BLaER1 treated with 17β-estradiol and CSF1 and Interleukin-3, amounts not matched to agents 10 nM and 100 nM (cell line): Measurements from ENCODE around the gene L3MBTL1.

Source experiments
- H3K27ac ChIP-seq, 11 experiments: shearing (Covaris generic); formaldehyde crosslinking; 2 replicates each; pipeline ENCODE4 v1.8.1; 2022
- H3K27me3 ChIP-seq, 11 experiments: shearing (Covaris generic); formaldehyde crosslinking; 2 replicates each; pipeline ENCODE4 v1.8.1; 2022
- H3K36me3 ChIP-seq, 11 experiments: shearing (Covaris generic); formaldehyde crosslinking; 2 replicates each; pipeline ENCODE4 v1.8.1; 2022
- H3K4me1 ChIP-seq, 10 experiments: shearing (Covaris generic); formaldehyde crosslinking; 2 replicates each; pipeline ENCODE4 v1.8.1; 2022
- H3K4me2 ChIP-seq, 11 experiments: shearing (Covaris generic); formaldehyde crosslinking; 2 replicates each; pipeline ENCODE4 v1.8.1; 2022
- H3K4me3 ChIP-seq, 10 experiments: shearing (Covaris generic); formaldehyde crosslinking; 2 replicates each; pipeline ENCODE4 v1.8.1; 2022
- H3K9ac ChIP-seq, 11 experiments: shearing (Covaris generic); formaldehyde crosslinking; 2 replicates each; pipeline ENCODE4 v1.8.1; 2022
- H3K9me3 ChIP-seq, 11 experiments: shearing (Covaris generic); formaldehyde crosslinking; replicated peaks in 1 of 11; 2 replicates each; pipeline ENCODE4 v1.8.1; 2022
- H4K20me1 ChIP-seq, 11 experiments: shearing (Covaris generic); formaldehyde crosslinking; 2 replicates each; pipeline ENCODE4 v1.8.1; 2022
- Cebpa-rat ChIP-seq, 11 experiments: shearing (Covaris generic); IDR thresholded peaks; 2 replicates each; pipeline ENCODE4 v1.8.1; 2022

The L3MBTL1 gene

GRCh38 chr20:43462660-43463526 is 44.6 kb upstream of the L3MBTL1 start:
- Histone ChIP-seq H4K20me1 (peaks cover 91 to 100% (median 95%) of the 10 kb centered on the region in 11 experiments), H3K4me2 (0 out of 22 replicates have a peak overlapping the region, but pooled peaks of 1 of the 11 experiments have one; percentile 2)
- TF ChIP-seq Cebpa-rat (IDR thresholded peaks at IDR 0.05) = no peak

GRCh38 chr20:43463527-43464218 is 43.8 kb upstream of the L3MBTL1 start:
- H3K9ac ChIP-seq = no peak overlapping the region
- TF ChIP-seq Cebpa-rat (IDR thresholded peaks at IDR 0.05) = no peak
- H3K4me2 ChIP-seq = no peak overlapping the region
- no peak overlapping the region for H3K4me3 ChIP-seq
- H3K4me1 ChIP-seq = peaks cover 16 to 40% (median 22%) of the 10 kb centered on the region in 10 experiments; a peak in 19 of 20 replicates
- no peaks in the 10 kb centered on the region for H3K27me3 ChIP-seq
- H4K20me1 ChIP-seq = peaks cover 93 to 100% (median 99%) of the 10 kb centered on the region in 11 experiments
- no peak overlapping the region for H3K27ac ChIP-seq
- no peaks in the 10 kb centered on the region for H3K9me3 ChIP-seq
- peaks cover 90 to 100% (median 98%) of the 10 kb centered on the region in 11 experiments for H3K36me3 ChIP-seq

More at GRCh38 chr20:43462660-43463526, 44.6 kb upstream of the L3MBTL1 start:
- Histone ChIP-seq H3K9ac (no peak overlapping the region), H3K4me1 (peaks cover 15 to 36% (median 21%) of the 10 kb centered on the region in 10 experiments; a peak in 19 of 20 replicates), H3K9me3 (no peaks in the 10 kb centered on the region), H3K36me3 (peaks cover 84 to 92% (median 90%) of the 10 kb centered on the region in 11 experiments), H3K27ac (no peak overlapping the region), H3K27me3 (no peaks in the 10 kb centered on the region), H3K4me3 (no peak overlapping the region)

GRCh38 chr20:43464219-43464790 is 43.2 kb upstream of the L3MBTL1 start:
- H3K4me2 ChIP-seq = no peak overlapping the region
- no peak for TF ChIP-seq Cebpa-rat (IDR thresholded peaks at IDR 0.05)
- no peak overlapping the region for H3K4me3 ChIP-seq
- no peaks in the 10 kb centered on the region for H3K27me3 ChIP-seq
- no peak overlapping the region; a peak in 1 of 22 replicates for H3K27ac ChIP-seq
- no peak overlapping the region for H3K9ac ChIP-seq
- peaks cover 91 to 100% (median 100%) of the 10 kb centered on the region in 11 experiments for H3K36me3 ChIP-seq
- H3K4me1 ChIP-seq = peaks cover 12 to 42% (median 18%) of the 10 kb centered on the region in 10 experiments
- no peaks in the 10 kb centered on the region for H3K9me3 ChIP-seq
- peaks cover 92 to 100% (median 100%) of the 10 kb centered on the region in 11 experiments for H4K20me1 ChIP-seq

- H3K4me2 ChIP-seq = no peak overlapping the region
- H4K20me1 ChIP-seq = peaks cover 79 to 100% (median 98%) of the 10 kb centered on the region in 11 experiments
- no peak overlapping the region for H3K9ac ChIP-seq
- H3K4me1 ChIP-seq = peaks cover 4 to 42% (median 15%) of the 10 kb centered on the region in 10 experiments; a peak in 13 of 20 replicates
- no peaks in the 10 kb centered on the region for H3K27me3 ChIP-seq
- TF ChIP-seq Cebpa-rat (IDR thresholded peaks at IDR 0.05) = no peak
- H3K4me3 ChIP-seq = no peak overlapping the region
- H3K9me3 ChIP-seq = no peaks in the 10 kb centered on the region
- H3K27ac ChIP-seq = no peak overlapping the region
- peaks cover 83 to 96% (median 90%) of the 10 kb centered on the region in 11 experiments for H3K36me3 ChIP-seq
Observed at GRCh38 chr20:43465625-43465943, 41.9 kb upstream of the L3MBTL1 start.

GRCh38 chr20:43467589-43467988 is 39.9 kb upstream of the L3MBTL1 start:
- peaks cover 63 to 90% (median 70%) of the 10 kb centered on the region in 11 experiments for H3K36me3 ChIP-seq

GRCh38 chr20:43472671-43473380 is 34.7 kb upstream of the L3MBTL1 start:
- Histone ChIP-seq H3K4me2 (no peak overlapping the region), H3K4me1 (peaks cover 0 to 36% (median 22%) of the 10 kb centered on the region in 10 experiments; a peak in 12 of 20 replicates), H3K27me3 (no peaks in the 10 kb centered on the region), H3K27ac (no peak overlapping the region), H3K36me3 (peaks cover 14 to 40% (median 19%) of the 10 kb centered on the region in 11 experiments), H4K20me1 (peaks cover 13 to 53% (median 43%) of the 10 kb centered on the region in 11 experiments; a peak in 20 of 22 replicates), H3K9ac (no peak overlapping the region), H3K4me3 (no peak overlapping the region), H3K9me3 (no peaks in the 10 kb centered on the region)
- TF ChIP-seq Cebpa-rat (IDR thresholded peaks at IDR 0.05) = no peak

More at GRCh38 chr20:43467589-43467988, 39.9 kb upstream of the L3MBTL1 start:
- Histone ChIP-seq H3K4me2 (no peak overlapping the region), H3K4me1 (peaks cover 0 to 33% (median 13%) of the 10 kb centered on the region in 10 experiments; a peak in 11 of 20 replicates), H3K27ac (no peak overlapping the region), H4K20me1 (peaks cover 59 to 100% (median 92%) of the 10 kb centered on the region in 11 experiments), H3K9ac (no peak overlapping the region), H3K9me3 (no peaks in the 10 kb centered on the region), H3K27me3 (no peaks in the 10 kb centered on the region), H3K4me3 (no peak overlapping the region)
- TF ChIP-seq Cebpa-rat (IDR thresholded peaks at IDR 0.05) = no peak

- peaks cover 9 to 35% (median 14%) of the 10 kb centered on the region in 11 experiments for H3K36me3 ChIP-seq
- H4K20me1 ChIP-seq = peaks cover 8 to 48% (median 38%) of the 10 kb centered on the region in 11 experiments; a peak in 20 of 22 replicates
- H3K9me3 ChIP-seq = no peaks in the 10 kb centered on the region
- H3K4me2 ChIP-seq = no peak overlapping the region
- no peak for TF ChIP-seq Cebpa-rat (IDR thresholded peaks at IDR 0.05)
- no peak overlapping the region for H3K4me3 ChIP-seq
- no peak overlapping the region for H3K9ac ChIP-seq
- peaks cover 0 to 36% (median 22%) of the 10 kb centered on the region in 10 experiments; a peak in 12 of 20 replicates for H3K4me1 ChIP-seq
- H3K27ac ChIP-seq = no peak overlapping the region
- no peaks in the 10 kb centered on the region for H3K27me3 ChIP-seq
Observed at GRCh38 chr20:43473381-43473704, 34.2 kb upstream of the L3MBTL1 start.

- Histone ChIP-seq H3K36me3 (peaks cover 0 to 6% (median 0%) of the 10 kb centered on the region in 11 experiments; a peak in 2 of 22 replicates), H3K27ac (no peak overlapping the region), H3K4me2 (no peak overlapping the region), H4K20me1 (peaks cover 0 to 11% (median 0%) of the 10 kb centered on the region in 11 experiments; a peak in 6 of 22 replicates), H3K27me3 (no peaks in the 10 kb centered on the region), H3K4me1 (peaks cover 0 to 12% (median 5%) of the 10 kb centered on the region in 10 experiments; a peak in 6 of 20 replicates), H3K4me3 (no peak overlapping the region), H3K9me3 (peaks cover 7 to 12% (median 11%) of the 10 kb centered on the region in 11 experiments; a peak in 15 of 22 replicates), H3K9ac (no peak overlapping the region)
- TF ChIP-seq Cebpa-rat (IDR thresholded peaks at IDR 0.05) = no peak
Observed at GRCh38 chr20:43477193-43477592, 30.3 kb upstream of the L3MBTL1 start.
